ENCODE data around the gene CTSK. TPM values are rescaled to one million over a fixed set of nuclear protein-coding genes. Genes with fewer than 3 reads are reported as not detected.
A peak's percentile ranks its signal among the peaks of the same experiment; 100 is the strongest.
"Not testable (repeated sequence)": the region's sequence is repeated elsewhere in the genome, so short reads cannot be mapped to it uniquely, and the experiment has no call there.

The CTSK gene
- total RNA-seq, 6 donors from 2014 or later, result 9.6 to 35.4 (median 19.8) TPM

GRCh38 chr1:150842343-150842742 is 34.3 kb upstream of the CTSK start:
- Histone ChIP-seq H3K4me3 (no peak overlapping the region), H3K27ac (peak overlapping the region in 1 of 4 donors; percentile 10)
- WGBS, 2 donors, result 43 to 58% methylated on average over 2 of the region's 2 CpGs

GRCh38 chr1:150841626-150842025 is 33.6 kb upstream of the CTSK start:
- no peaks in the 10 kb centered on the region for H3K27me3 ChIP-seq
- no peak for ATAC-seq (ENCODE audit: low FRiP score in 2 of 2)
- no peak for DNase-seq
- 92 to 94% methylated on average over 3 of the region's 3 CpGs for WGBS, 2 donors
- peaks cover 0 to 13% (median 5%) of the 10 kb centered on the region in 4 donors for H3K4me1 ChIP-seq
- no peak overlapping the region for H3K27ac ChIP-seq
- no peaks in the 10 kb centered on the region for H3K9me3 ChIP-seq
- no peak for TF ChIP-seq EP300 (IDR thresholded peaks at IDR 0.05)
- TF ChIP-seq POLR2A (IDR thresholded peaks at IDR 0.05), result no peak
- no peak for TF ChIP-seq CTCF (IDR thresholded peaks at IDR 0.05)
- TF ChIP-seq POLR2AphosphoS5 (IDR thresholded peaks at IDR 0.05), result no peak
- peaks cover 0 to 46% (median 14%) of the 10 kb centered on the region in 4 donors for H3K36me3 ChIP-seq
- H3K4me3 ChIP-seq, result no peak overlapping the region

More at GRCh38 chr1:150842343-150842742, 34.3 kb upstream of the CTSK start:
- TF ChIP-seq POLR2AphosphoS5 (IDR thresholded peaks at IDR 0.05) (no peak), POLR2A (IDR thresholded peaks at IDR 0.05) (no peak), EP300 (IDR thresholded peaks at IDR 0.05) (no peak), CTCF (IDR thresholded peaks at IDR 0.05) (no peak)
- Histone ChIP-seq H3K4me1 (peaks cover 0 to 13% (median 5%) of the 10 kb centered on the region in 4 donors), H3K9me3 (no peaks in the 10 kb centered on the region), H3K27me3 (no peaks in the 10 kb centered on the region), H3K36me3 (peaks cover 0 to 40% (median 13%) of the 10 kb centered on the region in 4 donors)
- no peak for ATAC-seq (ENCODE audit: low FRiP score in 2 of 2)
- DNase-seq, result no peak

GRCh38 chr1:150840850-150841249 is 32.8 kb upstream of the CTSK start:
- H3K4me3 ChIP-seq; DNase-seq; H3K9me3 ChIP-seq; H3K27me3 ChIP-seq; H3K27ac ChIP-seq; ATAC-seq (ENCODE audit: low FRiP score in 2 of 2): not testable (repeated sequence)
- Histone ChIP-seq H3K4me1 (peaks cover 0 to 13% (median 5%) of the 10 kb centered on the region in 4 donors), H3K36me3 (peaks cover 4 to 52% (median 15%) of the 10 kb centered on the region in 4 donors)
- 92 to 93% methylated on average over 11 of the region's 11 CpGs for WGBS, 2 donors

- H3K36me3 ChIP-seq, result peaks cover 19 to 88% (median 41%) of the 10 kb centered on the region in 4 donors
- DNase-seq (peak in 1 of 2 donors; percentile 24), ATAC-seq (ENCODE audit: low FRiP score in 2 of 2) (no peak)
- no peaks in the 10 kb centered on the region for H3K9me3 ChIP-seq
- no peaks in the 10 kb centered on the region for H3K27me3 ChIP-seq
- TF ChIP-seq CTCF (IDR thresholded peaks at IDR 0.05), result no peak
- no peak for TF ChIP-seq EP300 (IDR thresholded peaks at IDR 0.05)
- TF ChIP-seq POLR2AphosphoS5 (IDR thresholded peaks at IDR 0.05), result no peak
- no peak for TF ChIP-seq POLR2A (IDR thresholded peaks at IDR 0.05)
- H3K27ac ChIP-seq, result no peak overlapping the region
- no peaks in the 10 kb centered on the region for H3K4me1 ChIP-seq
- no peak overlapping the region for H3K4me3 ChIP-seq
- 67 to 75% methylated on average over 6 of the region's 6 CpGs for WGBS, 2 donors
Measured at GRCh38 chr1:150836129-150836773, 28.2 kb upstream of the CTSK start.

- 95 to 98% methylated on average over 6 of the region's 6 CpGs for WGBS, 2 donors
- H3K36me3 ChIP-seq, result peaks cover 28 to 99% (median 45%) of the 10 kb centered on the region in 4 donors
Measured at GRCh38 chr1:150833961-150834360, 25.9 kb upstream of the CTSK start.

GRCh38 chr1:150832597-150832996 is 24.5 kb upstream of the CTSK start:
- WGBS, 2 donors, result 97 to 100% methylated on average over 1 of the region's 1 CpG

More at GRCh38 chr1:150833961-150834360, 25.9 kb upstream of the CTSK start:
- not testable (repeated sequence) for H3K4me3 ChIP-seq; ATAC-seq (ENCODE audit: low FRiP score in 2 of 2); H3K4me1 ChIP-seq; H3K27ac ChIP-seq; H3K27me3 ChIP-seq; H3K9me3 ChIP-seq; DNase-seq

More at GRCh38 chr1:150832597-150832996, 24.5 kb upstream of the CTSK start:
- Histone ChIP-seq H3K27ac (no peak overlapping the region), H3K4me3 (no peak overlapping the region), H3K4me1 (no peaks in the 10 kb centered on the region), H3K36me3 (peaks cover 28 to 99% (median 49%) of the 10 kb centered on the region in 4 donors), H3K9me3 (no peaks in the 10 kb centered on the region), H3K27me3 (no peaks in the 10 kb centered on the region)
- ATAC-seq (ENCODE audit: low FRiP score in 2 of 2), result no peak
- TF ChIP-seq EP300 (IDR thresholded peaks at IDR 0.05) (no peak), CTCF (IDR thresholded peaks at IDR 0.05) (no peak), POLR2A (IDR thresholded peaks at IDR 0.05) (no peak), POLR2AphosphoS5 (IDR thresholded peaks at IDR 0.05) (no peak)
- DNase-seq, result no peak

Data from upper lobe of left lung (tissue), 6 donors.